OCI-LY3 (cell line): ENCODE measurements around the gene NACC1.

Experiments
- H2AFZ ChIP-seq: fragments of 200-600, 300-600 bp; shearing (Covaris generic); 2 replicates; pipeline ENCODE4 v1.6.0; 2014; ENCODE audit warnings: antibody characterized with exemption, low read depth, low read length
- H3K27ac ChIP-seq: fragments of 200-600, 300-600 bp; sonication (generic); 2 replicates; pipeline ENCODE4 v1.5.1; 2014; ENCODE audit warnings: mild to moderate bottlenecking, low read length, moderate library complexity, mixed read lengths
- H3K27me3 ChIP-seq: fragments of 200-600, 300-600 bp; sonication (generic); 2 replicates; pipeline ENCODE4 v1.6.1; 2014; ENCODE audit warnings: low read depth, low read length, mixed read lengths
- H3K36me3 ChIP-seq: fragments of 200-600, 300-600 bp; sonication (generic); replicated peaks from 2 replicates; pipeline ENCODE3; 2014; ENCODE audit warnings: low read depth, low read length, mixed read lengths
- H3K4me1 ChIP-seq: fragments of 300-600, 200-600 bp; sonication (generic); 2 replicates; pipeline ENCODE4 v1.6.1; 2014; ENCODE audit warnings: low read length, mixed read lengths
- H3K4me2 ChIP-seq: fragments of 200-600, 300-600 bp; sonication (generic); 2 replicates; pipeline ENCODE4 v1.6.1; 2014; ENCODE audit warnings: low read length, mixed read lengths
- H3K4me3 ChIP-seq: fragments of 300-600, 200-600 bp; sonication (generic); 2 replicates; pipeline ENCODE4 v1.5.1; 2014; ENCODE audit warnings: antibody characterized with exemption, mild to moderate bottlenecking, low read length, moderate library complexity
- H3K79me2 ChIP-seq: fragments of 300-600, 200-600 bp; shearing (Covaris generic); 2 replicates; pipeline ENCODE4 v1.6.1; 2014; ENCODE audit warnings: mild to moderate bottlenecking, low read length, mixed read lengths
- H3K9ac ChIP-seq: fragments of 300-600, 200-600 bp; shearing (Covaris generic); 2 replicates; pipeline ENCODE4 v1.6.0; 2014; ENCODE audit warnings: mild to moderate bottlenecking, low read length, moderate library complexity
- H3K9me3 ChIP-seq: fragments of 200-600, 300-600 bp; shearing (Covaris generic); 2 replicates; pipeline ENCODE4 v1.6.1; 2014; ENCODE audit warnings: low read length, mixed read lengths; ENCODE audit not compliant: insufficient read depth
- H4K20me1 ChIP-seq: fragments of 200-600, 300-600 bp; sonication (generic); 2 replicates; pipeline ENCODE4 v1.6.1; 2016; ENCODE audit warnings: low read length, mixed read lengths; ENCODE audit not compliant: insufficient read depth
- EZH2phosphoT487 ChIP-seq: fragments of 200-600 bp; shearing (Covaris generic); IDR thresholded peaks from 2 replicates; pipeline ENCODE4 v1.6.1; 2018; ENCODE audit warnings: antibody characterized with exemption, mixed run types, low read depth
- TF ChIP-seq, protein P1 (sequence below): fragments of 200-600, 300-600 bp; sonication (generic); IDR thresholded peaks from 2 replicates; pipeline ENCODE4 v1.5.1; 2014; ENCODE audit warnings: antibody characterized with exemption, low read length, low read depth

Gene NACC1

DNA sequence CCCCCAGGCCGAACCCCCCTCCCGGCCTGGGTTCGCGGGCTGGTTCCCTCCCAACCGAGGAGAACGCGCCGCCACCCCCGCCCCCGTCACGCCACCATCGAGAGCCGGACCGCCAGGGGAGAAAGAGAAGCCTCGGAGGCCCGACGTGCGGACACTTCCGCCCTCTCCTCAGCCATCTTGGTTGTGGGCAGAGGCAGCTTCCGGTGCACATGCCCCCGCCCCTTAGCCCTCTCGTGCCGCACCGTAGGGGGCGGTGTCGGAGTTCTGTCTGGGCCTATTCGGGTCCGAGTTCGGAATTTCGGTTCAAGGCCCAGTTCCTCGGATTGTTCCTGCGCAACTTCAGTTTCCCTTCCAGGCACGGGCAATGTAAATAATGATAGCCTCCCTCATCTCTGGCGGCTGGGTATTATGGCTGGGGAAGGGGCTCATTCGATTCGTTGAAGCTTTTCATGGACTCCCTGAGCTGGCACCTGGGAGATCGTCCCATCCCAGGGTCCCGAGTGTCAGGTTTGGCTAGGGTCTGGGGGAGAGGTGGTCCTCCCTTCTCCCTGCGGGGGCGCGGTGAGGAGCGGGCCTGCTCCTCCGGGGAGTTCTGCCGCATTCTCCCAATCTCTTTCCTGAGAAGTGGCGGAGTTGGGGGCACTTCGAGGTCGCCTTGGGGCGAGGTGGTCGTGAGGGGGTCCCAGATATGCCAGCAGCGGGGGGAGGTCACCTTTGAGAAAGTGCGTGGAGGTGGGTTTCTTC, 32.3 kb downstream of the NACC1 start, which contains the start of the genes IER2 and STX10:
Gene IER2, plus strand, starts transcription at position 225 of the 744 bp plus-strand sequence. CDS start 2,776 bp downstream, outside the sequence.
Gene STX10, minus strand, starts transcription at position 189 of the 744 bp plus-strand sequence. CDS start 202 bp downstream, outside the sequence.
- TF ChIP-seq, protein P1, sequence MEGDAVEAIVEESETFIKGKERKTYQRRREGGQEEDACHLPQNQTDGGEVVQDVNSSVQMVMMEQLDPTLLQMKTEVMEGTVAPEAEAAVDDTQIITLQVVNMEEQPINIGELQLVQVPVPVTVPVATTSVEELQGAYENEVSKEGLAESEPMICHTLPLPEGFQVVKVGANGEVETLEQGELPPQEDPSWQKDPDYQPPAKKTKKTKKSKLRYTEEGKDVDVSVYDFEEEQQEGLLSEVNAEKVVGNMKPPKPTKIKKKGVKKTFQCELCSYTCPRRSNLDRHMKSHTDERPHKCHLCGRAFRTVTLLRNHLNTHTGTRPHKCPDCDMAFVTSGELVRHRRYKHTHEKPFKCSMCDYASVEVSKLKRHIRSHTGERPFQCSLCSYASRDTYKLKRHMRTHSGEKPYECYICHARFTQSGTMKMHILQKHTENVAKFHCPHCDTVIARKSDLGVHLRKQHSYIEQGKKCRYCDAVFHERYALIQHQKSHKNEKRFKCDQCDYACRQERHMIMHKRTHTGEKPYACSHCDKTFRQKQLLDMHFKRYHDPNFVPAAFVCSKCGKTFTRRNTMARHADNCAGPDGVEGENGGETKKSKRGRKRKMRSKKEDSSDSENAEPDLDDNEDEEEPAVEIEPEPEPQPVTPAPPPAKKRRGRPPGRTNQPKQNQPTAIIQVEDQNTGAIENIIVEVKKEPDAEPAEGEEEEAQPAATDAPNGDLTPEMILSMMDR, result peak; percentile 64
- no peak for TF ChIP-seq EZH2phosphoT487
- no peaks in the 10 kb centered on the region for H3K27me3 ChIP-seq
- H3K4me2 ChIP-seq, result peak within 1 kb of the TSS; percentile 82
- H3K9ac ChIP-seq, result peak within 1 kb of the TSS; percentile 97
- no peaks in the 10 kb centered on the region for H3K9me3 ChIP-seq
- H4K20me1 ChIP-seq, result no peaks in the 10 kb centered on the region
- peak within 1 kb of the TSS; percentile 62; the same call in 1 of the 2 replicates for H2AFZ ChIP-seq
- H3K36me3 ChIP-seq, result peaks cover 14% of the 10 kb centered on the region
- H3K4me1 ChIP-seq, result peaks cover 33% of the 10 kb centered on the region
- H3K4me3 ChIP-seq, result peak within 1 kb of the TSS; percentile 89
- H3K79me2 ChIP-seq, result peaks cover 28% of the 10 kb centered on the region
- H3K27ac ChIP-seq, result peak within 1 kb of the TSS; percentile 69

DNA sequence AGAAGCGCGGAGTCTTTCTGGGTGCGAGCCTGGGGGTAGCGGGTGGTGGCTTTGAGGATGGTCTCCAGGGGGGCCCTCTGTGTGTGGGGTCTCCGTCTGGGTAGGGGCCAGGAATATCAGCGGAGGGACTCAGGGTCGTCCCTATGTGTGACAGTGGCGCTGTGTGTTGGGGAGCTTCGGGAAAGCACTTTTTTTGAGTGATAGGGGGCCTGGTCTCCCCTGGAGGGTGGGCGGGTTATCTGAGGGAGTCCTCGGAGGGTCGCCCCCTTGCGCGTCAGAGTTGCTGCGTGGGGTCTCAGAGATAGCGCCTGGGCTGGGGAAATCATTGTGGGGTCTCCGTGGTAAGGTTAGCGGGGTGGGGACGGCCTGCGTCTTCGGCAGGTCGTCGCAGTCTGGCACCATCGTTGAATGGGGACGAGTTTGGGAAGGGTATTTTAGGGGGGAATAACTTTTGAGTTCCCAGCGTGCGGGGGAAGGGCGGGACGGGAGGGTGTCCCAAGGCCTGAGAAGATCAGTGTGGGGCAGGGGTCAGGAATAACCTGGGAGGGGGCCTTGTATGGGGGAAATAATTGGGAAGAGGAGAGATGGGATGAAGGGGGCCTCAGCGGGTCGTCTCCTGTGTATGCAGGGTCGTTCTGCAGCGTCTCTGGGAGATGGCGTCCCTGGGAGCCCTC, 33.0 kb downstream of the NACC1 start:
- peaks cover 40% of the 10 kb centered on the region for H3K4me1 ChIP-seq
- TF ChIP-seq, protein P1, result no peak
- TF ChIP-seq EZH2phosphoT487, result no peak
- peak overlapping the region; percentile 97 for H3K9ac ChIP-seq
- H3K27me3 ChIP-seq, result no peaks in the 10 kb centered on the region
- peaks cover 28% of the 10 kb centered on the region for H3K79me2 ChIP-seq
- H3K36me3 ChIP-seq, result peaks cover 14% of the 10 kb centered on the region
- H3K4me3 ChIP-seq, result peak overlapping the region; percentile 89
- H3K9me3 ChIP-seq, result no peaks in the 10 kb centered on the region
- H4K20me1 ChIP-seq, result no peaks in the 10 kb centered on the region
- H3K27ac ChIP-seq, result peak overlapping the region; percentile 69
- peak overlapping the region; percentile 78 for H3K4me2 ChIP-seq
- peak overlapping the region; percentile 37; the same call in 1 of the 2 replicates for H2AFZ ChIP-seq

- Histone ChIP-seq H3K79me2 (peaks cover 28% of the 10 kb centered on the region), H3K9ac (peak overlapping the region; percentile 97), H3K4me3 (peak overlapping the region; percentile 89), H3K4me2 (peak overlapping the region; percentile 94), H3K4me1 (peaks cover 47% of the 10 kb centered on the region), H3K36me3 (peaks cover 14% of the 10 kb centered on the region), H2AFZ (peak overlapping the region; percentile 1; the same call in 1 of the 2 replicates), H3K27me3 (no peaks in the 10 kb centered on the region), H3K9me3 (no peaks in the 10 kb centered on the region), H3K27ac (peak overlapping the region; percentile 69), H4K20me1 (no peaks in the 10 kb centered on the region)
- TF ChIP-seq, protein P1, result no peak
- TF ChIP-seq EZH2phosphoT487, result no peak
Measured at GRCh38 chr19:13151605-13152355, 33.7 kb downstream of the NACC1 start.
